ENCODE measurements around the gene COL25A1.
"Not testable (repeated sequence)": the region's sequence is repeated elsewhere in the genome, so short reads cannot be mapped to it uniquely, and the experiment has no call there.

COL25A1 gene

DNA sequence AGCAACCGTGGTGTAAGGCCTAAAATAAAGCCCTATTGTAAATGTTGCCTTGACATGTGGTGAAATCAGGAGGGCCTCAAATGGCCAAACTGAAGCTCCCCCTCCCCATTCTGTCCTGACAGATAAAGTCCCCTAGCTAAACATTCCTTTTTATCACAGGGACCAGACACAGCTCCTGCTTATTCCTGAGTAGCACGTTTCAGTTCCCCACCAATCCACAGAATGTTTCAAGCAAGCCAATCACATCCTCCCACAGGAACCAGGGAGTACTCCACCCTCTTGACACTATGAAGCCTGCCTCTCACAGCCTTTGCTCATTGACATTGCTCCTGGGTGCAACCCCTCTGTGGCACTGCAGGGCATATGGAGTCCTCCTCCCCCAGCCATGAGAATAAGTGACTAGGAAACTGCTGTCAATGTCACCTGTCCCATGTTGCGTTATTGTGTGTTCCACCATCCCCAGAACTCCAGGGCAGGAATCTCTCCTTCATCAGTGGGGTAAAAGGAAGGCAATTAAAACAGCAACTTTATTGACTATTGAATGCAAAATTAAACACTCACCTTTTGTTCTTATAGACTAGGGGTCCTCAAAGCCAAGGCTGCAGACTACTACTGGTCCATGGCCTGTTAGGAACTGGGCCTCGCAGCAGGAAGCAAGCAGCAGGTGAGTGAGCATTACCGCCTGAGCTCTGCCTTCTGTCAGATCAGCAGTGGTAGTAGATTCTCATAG, 128.1 kb downstream of the COL25A1 start:
- no peak for DNase-seq (ENCODE audit: extremely low read depth in 1 of 2, low read depth in 1 of 2)

GRCh38 chr4:109172301-109172700, 130.2 kb downstream of the COL25A1 start:
- DNase-seq (ENCODE audit: extremely low read depth in 1 of 2, low read depth in 1 of 2): no peak

DNA sequence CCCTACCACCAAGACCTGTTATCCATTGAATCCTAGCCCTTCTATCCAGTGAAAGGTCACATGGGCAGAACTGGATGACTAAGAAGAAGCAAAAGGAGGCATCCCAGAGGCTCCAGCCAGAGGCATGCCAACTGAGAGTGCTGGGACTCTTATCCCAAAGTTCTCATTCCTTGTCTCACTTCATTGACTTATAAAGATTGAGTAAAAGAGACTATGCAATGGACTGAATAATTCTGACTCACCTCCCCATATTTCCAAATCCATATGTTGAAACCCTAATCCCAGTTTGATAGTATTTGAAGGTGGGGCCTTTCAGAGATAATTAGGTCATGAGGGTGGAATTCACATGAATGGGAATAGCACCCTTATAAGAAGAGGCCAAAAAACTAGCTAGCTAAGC, 131.4 kb downstream of the COL25A1 start:
- no peak for DNase-seq (ENCODE audit: extremely low read depth in 1 of 2, low read depth in 1 of 2)

DNA sequence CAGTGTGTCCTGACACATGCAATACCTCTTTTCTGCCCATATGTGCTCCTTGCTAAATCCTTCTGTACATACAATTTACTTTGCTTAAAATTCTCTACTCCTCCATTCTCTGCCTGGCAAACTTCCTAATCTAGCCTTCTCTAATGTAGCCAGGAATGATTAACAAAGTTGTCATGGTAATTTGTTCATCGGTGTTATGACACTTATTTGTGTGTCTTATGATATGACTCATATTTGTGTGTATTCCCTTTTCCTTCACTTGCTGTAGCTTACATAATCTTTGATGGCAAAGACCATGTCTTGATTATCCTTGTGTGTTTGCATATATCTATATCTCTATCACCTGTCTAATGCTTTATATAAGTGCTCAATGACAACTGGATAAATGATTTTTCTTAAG, 133.3 kb downstream of the COL25A1 start:
- no peak for DNase-seq (ENCODE audit: extremely low read depth in 1 of 2, low read depth in 1 of 2)

- DNase-seq (ENCODE audit: extremely low read depth in 1 of 2, low read depth in 1 of 2): no peak
Observed at GRCh38 chr4:109166586-109166985, 135.9 kb downstream of the COL25A1 start.

DNA sequence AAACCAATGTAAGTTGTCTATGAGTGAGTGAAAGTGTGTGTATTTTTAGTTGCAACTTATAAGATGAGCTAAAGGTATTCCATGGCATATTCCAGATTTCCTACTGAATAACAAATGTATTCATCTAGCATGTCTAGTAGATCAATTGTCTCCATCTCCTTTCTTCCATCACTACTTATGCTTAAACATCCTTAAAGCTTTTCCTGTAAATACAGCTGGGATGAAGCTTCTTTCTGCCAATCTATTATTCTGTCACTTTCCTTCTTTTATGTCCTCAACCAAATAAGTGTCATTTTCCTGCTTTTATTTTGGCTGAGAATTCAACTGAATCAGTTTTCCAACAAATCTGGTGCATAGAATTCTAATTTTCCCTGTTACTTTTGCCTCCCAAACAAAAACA, 136.3 kb downstream of the COL25A1 start:
- DNase-seq (ENCODE audit: extremely low read depth in 1 of 2, low read depth in 1 of 2): no peak

- no peak for DNase-seq (ENCODE audit: extremely low read depth in 1 of 2, low read depth in 1 of 2)
Observed at GRCh38 chr4:109164011-109164410, 138.4 kb downstream of the COL25A1 start.

- DNase-seq (ENCODE audit: extremely low read depth in 1 of 2, low read depth in 1 of 2): no peak
Observed at GRCh38 chr4:109163493-109163892, 139.0 kb downstream of the COL25A1 start.

- no peak for DNase-seq (ENCODE audit: extremely low read depth in 1 of 2, low read depth in 1 of 2)
Observed at GRCh38 chr4:109162759-109163158, 139.7 kb downstream of the COL25A1 start.

- no peak for DNase-seq (ENCODE audit: extremely low read depth in 1 of 2, low read depth in 1 of 2)
Observed at GRCh38 chr4:109160494-109160893, 142.0 kb downstream of the COL25A1 start.

DNA sequence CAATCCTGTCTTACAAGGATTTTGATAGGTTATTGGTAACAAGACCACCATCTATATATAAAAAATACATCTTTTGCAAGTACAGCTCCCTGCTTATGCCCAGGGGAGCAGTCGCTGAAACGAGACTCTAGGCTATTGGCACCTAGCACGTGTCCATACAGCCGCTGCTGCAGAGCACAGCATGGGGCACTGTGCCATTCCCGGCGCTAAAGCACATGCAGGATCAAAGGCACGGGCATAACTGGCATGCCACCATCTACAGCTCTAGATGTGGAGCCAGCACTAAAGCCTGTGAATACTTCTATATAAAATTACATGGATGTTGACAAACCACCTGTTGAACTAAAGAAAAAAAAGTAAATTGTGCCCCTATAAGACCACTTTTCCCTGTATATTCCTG, 144.8 kb downstream of the COL25A1 start:
- DNase-seq (ENCODE audit: extremely low read depth in 1 of 2, low read depth in 1 of 2): no peak

DNA sequence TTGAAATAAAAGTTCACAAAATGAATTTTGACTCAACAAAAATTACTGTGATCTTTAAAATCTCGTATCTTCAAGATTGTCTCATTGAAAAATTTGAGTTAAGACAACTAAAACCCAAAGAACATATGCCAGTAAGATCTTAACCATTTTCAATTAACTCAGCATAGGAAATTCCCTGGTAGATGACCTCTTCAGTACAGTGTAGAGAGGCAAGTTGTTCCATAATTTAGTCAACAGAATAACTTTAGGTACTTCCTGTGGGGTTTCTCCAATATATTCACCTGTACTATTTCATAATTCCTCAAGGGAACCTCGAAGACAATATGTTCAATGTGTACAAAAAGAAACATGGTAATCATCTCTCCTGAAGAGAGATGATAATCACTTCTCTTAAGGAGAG, 145.3 kb downstream of the COL25A1 start:
- no peak for DNase-seq (ENCODE audit: extremely low read depth in 1 of 2, low read depth in 1 of 2)

DNA sequence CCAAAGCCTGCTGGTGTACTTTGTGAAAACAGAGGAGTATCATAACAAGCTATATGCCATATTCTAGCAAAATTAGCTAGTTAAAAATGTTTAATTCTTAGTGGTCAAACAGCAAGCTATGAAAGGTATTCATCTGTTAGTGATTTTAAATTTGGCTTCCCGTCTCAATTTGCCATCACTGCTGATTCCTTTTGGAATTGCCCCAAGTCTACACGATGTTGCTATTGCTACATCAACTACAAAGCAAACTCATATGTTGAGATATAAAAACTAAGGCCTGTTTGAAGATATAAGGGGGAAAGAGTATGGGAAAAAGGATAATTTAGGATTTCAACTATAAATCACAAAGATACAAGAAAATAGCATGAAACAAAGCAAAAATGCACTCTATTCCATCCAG, 146.1 kb downstream of the COL25A1 start:
- DNase-seq (ENCODE audit: extremely low read depth in 1 of 2, low read depth in 1 of 2): no peak

GRCh38 chr4:109155682-109156283, 146.7 kb downstream of the COL25A1 start:
- no peak for DNase-seq (ENCODE audit: extremely low read depth in 1 of 2, low read depth in 1 of 2)

DNA sequence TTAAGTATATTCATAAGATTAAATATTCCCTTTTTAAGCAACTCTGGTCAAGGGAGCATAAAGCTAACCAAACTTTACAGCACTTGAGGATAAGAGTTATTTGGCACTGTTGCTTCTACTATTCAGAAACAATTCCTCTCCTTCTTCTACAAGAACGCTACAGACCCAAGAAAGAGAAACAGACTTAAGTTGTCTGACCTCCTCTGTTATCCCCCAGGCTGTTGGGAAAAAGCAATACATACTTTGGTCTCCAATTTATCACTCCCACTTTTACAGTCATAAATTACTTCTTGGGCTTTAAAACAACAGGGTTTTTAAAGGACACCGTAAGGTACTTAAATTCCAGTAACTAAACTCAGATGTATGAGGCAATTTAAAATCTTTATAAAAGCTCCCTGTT, 147.4 kb downstream of the COL25A1 start:
- DNase-seq (ENCODE audit: extremely low read depth in 1 of 2, low read depth in 1 of 2): no peak

DNA sequence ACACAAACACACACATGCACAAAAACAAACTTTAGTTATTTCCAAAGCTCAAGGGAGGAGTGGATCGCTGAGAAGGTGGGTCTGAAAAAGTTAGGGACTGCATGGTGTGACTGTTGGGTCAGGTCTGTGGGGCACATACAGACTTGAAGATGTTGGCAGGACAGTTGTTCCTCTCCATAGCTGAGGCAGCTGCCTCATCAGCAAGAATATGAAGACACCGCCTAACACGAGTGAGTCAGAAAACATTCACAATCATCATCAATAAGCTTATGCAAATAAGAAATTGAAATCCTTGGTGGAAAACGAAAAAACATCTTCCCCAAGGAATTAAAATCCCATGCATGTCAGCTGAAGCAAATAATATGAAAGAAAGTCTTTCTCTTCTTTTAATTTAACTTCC, 148.0 kb downstream of the COL25A1 start:
- no peak for DNase-seq (ENCODE audit: extremely low read depth in 1 of 2, low read depth in 1 of 2)

GRCh38 chr4:109149836-109150235, 152.6 kb downstream of the COL25A1 start:
- DNase-seq (ENCODE audit: extremely low read depth in 1 of 2, low read depth in 1 of 2): no peak

DNA sequence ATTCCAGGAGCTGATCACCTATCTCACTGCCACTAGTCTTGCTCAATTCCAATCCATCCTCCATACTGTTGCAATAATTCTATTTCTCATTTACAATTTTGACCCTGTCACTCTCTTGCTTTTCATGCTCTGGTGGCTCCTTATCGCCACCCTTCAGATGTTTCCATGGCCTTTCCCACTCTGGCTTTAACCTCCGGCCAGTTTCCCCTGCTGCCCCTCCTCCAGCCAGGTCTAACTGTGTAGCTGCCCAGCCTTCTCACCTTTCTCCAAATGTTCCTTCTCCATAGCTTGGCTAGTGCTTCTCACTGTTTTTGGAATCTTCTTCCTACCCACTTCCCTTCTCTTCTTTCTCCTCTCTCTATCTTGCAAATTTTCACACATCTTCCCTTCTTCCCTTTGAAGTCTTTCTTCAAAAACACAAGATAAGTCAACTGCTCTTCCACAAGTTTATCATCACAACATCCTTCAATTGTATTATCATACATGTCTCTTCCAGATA, 153.8 kb downstream of the COL25A1 start:
- no peak for DNase-seq (ENCODE audit: extremely low read depth in 1 of 2, low read depth in 1 of 2)

DNA sequence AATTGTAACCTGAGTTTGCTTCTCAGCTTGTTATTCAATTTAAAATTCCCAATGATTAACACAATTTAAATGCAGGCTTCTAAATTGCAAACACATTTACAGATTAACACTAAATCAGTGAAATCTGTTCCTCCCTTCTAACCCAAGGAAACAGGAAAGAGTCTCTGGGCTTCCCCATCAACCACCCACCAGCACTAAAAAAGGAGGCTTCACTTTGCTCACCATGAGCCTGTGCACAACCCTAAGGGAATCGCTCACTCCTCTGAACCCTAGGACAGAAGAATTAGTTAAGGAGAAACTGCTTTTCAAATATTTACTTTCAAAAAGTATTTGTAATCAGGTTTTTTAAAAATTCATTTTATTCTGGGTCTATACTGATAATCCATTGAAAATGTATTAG, 155.3 kb downstream of the COL25A1 start:
- DNase-seq (ENCODE audit: extremely low read depth in 1 of 2, low read depth in 1 of 2): no peak

- no peak for DNase-seq (ENCODE audit: extremely low read depth in 1 of 2, low read depth in 1 of 2)
Observed at GRCh38 chr4:109146499-109146898, 156.0 kb downstream of the COL25A1 start.

DNA sequence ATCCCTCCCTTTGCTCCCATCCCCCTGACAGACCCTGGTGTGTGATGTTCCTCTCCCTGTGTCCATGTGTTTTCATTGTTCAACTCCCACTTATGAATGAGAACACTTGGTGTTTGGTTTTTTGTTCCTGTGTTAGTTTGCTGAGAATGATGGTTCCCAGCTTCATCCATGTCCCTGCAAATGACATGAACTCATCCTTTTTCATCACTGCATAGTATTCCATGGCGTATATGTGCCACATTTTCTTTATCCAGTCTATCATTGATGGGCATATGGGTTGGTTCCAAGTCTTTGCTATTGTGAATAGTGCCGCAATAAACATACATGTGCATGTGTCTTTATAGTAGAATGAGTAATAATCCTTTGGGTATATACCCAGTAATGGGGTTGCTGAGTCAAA, 164.3 kb downstream of the COL25A1 start:
- DNase-seq (ENCODE audit: extremely low read depth in 1 of 2, low read depth in 1 of 2): not testable (repeated sequence)

GRCh38 chr4:109134921-109135320, 167.5 kb downstream of the COL25A1 start:
- DNase-seq (ENCODE audit: extremely low read depth in 1 of 2, low read depth in 1 of 2): no peak

DNA sequence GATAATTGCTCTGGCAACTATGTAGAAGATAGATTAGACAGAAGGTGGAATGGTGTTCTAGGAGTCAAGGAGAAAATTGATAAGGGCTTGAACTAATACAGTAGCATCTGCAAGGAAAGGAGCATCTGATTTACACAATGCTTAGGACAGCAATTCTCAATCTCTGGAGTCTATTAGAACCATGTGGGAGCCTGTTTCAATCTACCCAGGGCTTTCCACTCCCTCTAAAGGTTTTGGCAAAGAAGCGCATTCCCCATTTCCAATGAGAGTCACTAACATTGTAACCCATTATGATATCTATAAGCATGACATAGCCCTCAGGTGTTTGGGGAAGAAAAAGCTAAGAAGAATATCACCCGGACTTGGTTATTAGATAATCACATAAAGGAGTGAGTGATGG, 168.2 kb downstream of the COL25A1 start:
- no peak for DNase-seq (ENCODE audit: extremely low read depth in 1 of 2, low read depth in 1 of 2)

Data from stimulated activated CD8-positive, alpha-beta memory T cell treated with anti-CD3 and anti-CD28 coated beads, Interleukin-7, amount 100 ng/mL, for 48 hours (primary cell).